HCT116 (cell line): ENCODE measurements around the gene SERPINH1. TPM values are rescaled to one million over a fixed set of nuclear protein-coding genes. Genes with fewer than 3 reads are reported as not detected.

Experiments
- ATAC-seq: fragments of 200-7000 bp; cut with Tn5 transposase; 2 replicates; pipeline ENCODE4 v1.9.1; 2020; ENCODE audit warnings: mild to moderate bottlenecking, moderate library complexity
- BruUV-seq: library from RNA; stranded (reverse); fragments of 400-500 nt; replicated peaks from 2 replicates; lab custom pipeline; 2021; lab: Mats Ljungman, UMichigan
- CTCF ChIA-PET: fragments of 300-600 bp; sonication (Branson Sonifier 250); formaldehyde crosslinking; loops from one replicate; lab custom pipeline; 2021; ENCODE audit warnings: antibody characterized with exemption; lab: Charles Lee
- POLR2A ChIA-PET: fragments of 300-600, 350-600 bp; sonication (Branson Sonifier 250); formaldehyde crosslinking; loops from one replicate; lab custom pipeline; 2021; ENCODE audit warnings: antibody characterized with exemption; lab: Charles Lee
- RAD21 ChIA-PET, 2 experiments: fragments of 300-600 bp; sonication (Branson Sonifier 250); formaldehyde crosslinking; loops; one replicate each; lab custom pipeline; 2023; ENCODE audit warnings: low total read pairs in 2 of 2; ENCODE audit not compliant: uncharacterized antibody in 2 of 2, unreplicated experiment in 2 of 2, low non-redundant PET in 1 of 2; lab: Charles Lee
- DNase-seq: peaks from one replicate; pipeline ENCODE4 v3.0.0-alpha.2; 2010; ENCODE audit warnings: low read depth, low spot score
- H2AFZ ChIP-seq: fragments of 200-600 bp; shearing (Covaris generic), sonication (generic); 2 replicates; pipeline ENCODE4 v1.6.1; 2017; ENCODE audit warnings: low read depth, mixed run types, mixed read lengths, antibody characterized with exemption, low read length; ENCODE audit not compliant: poor library complexity, severe bottlenecking
- H3K27ac ChIP-seq: 2 replicates; pipeline ENCODE4 v1.5.1; 2012; ENCODE audit warnings: low read depth, low read length
- H3K27me3 ChIP-seq: fragments of 200-600 bp; sonication (generic); 2 replicates; pipeline ENCODE4 v1.6.1; 2016; ENCODE audit warnings: mixed run types, low read length, mixed read lengths; ENCODE audit not compliant: insufficient read depth
- H3K36me3 ChIP-seq, 2 experiments: fragments of 200-500 bp in 1 of 2; fragments of 200-600 bp in 1 of 2; sonication (Bioruptor generic) in 1 of 2; sonication (generic) in 1 of 2; 2 replicates each; pipeline versions ENCODE4 v1.5.1 to v1.6.1; 2014 to 2016; ENCODE audit warnings: low read length in 2 of 2, inconsistent platforms in 1 of 2, mixed read lengths in 1 of 2, mixed run types in 1 of 2; ENCODE audit not compliant: insufficient read depth in 2 of 2, control insufficient read depth in 1 of 2
- H3K4me1 ChIP-seq, 2 experiments: fragments of 200-600 bp in 1 of 2; sonication (generic) in 1 of 2; 2 replicates each; pipeline versions ENCODE4 v1.5.1 to v1.6.1; 2012 to 2017; ENCODE audit warnings: low read length in 2 of 2, inconsistent platforms in 1 of 2, mild to moderate bottlenecking in 1 of 2, mixed read lengths in 1 of 2, mixed run types in 1 of 2, moderate library complexity in 1 of 2; ENCODE audit not compliant: insufficient read depth in 2 of 2, control insufficient read depth in 1 of 2
- H3K4me2 ChIP-seq: fragments of 200-600 bp; sonication (generic); 2 replicates; pipeline ENCODE4 v1.6.1; 2017; ENCODE audit warnings: mixed run types, low read length, mixed read lengths
- H3K4me3 ChIP-seq, 2 experiments: fragments of 200-600 bp in 1 of 2; sonication (generic) in 1 of 2; replicated peaks in 1 of 2; 2 replicates each; pipeline ENCODE4 v1.5.1; 2011 to 2016; ENCODE audit warnings: low read length in 2 of 2, control low read depth in 1 of 2, low read depth in 1 of 2, mild to moderate bottlenecking in 1 of 2, mixed read lengths in 1 of 2, mixed run types in 1 of 2
- H3K79me2 ChIP-seq: fragments of 200-600 bp; sonication (generic); 2 replicates; pipeline ENCODE4 v1.6.1; 2017; ENCODE audit warnings: mild to moderate bottlenecking, mixed run types, low read length, moderate library complexity, mixed read lengths; ENCODE audit not compliant: insufficient read depth
- H3K9ac ChIP-seq: fragments of 200-600 bp; sonication (generic); 2 replicates; pipeline ENCODE4 v1.6.1; 2016; ENCODE audit warnings: low read length, mixed read lengths
- H3K9me2 ChIP-seq: fragments of 200-600 bp; sonication (generic), shearing (Covaris generic); 2 replicates; pipeline ENCODE4 v1.6.1; 2017; ENCODE audit warnings: mixed run types, mild to moderate bottlenecking, moderate library complexity; ENCODE audit not compliant: insufficient read depth
- H3K9me3 ChIP-seq, 2 experiments: fragments of 200-500 bp in 1 of 2; fragments of 200-600 bp in 1 of 2; sonication (Bioruptor generic) in 1 of 2; sonication (generic) in 1 of 2; 2 replicates each; pipeline ENCODE4 v1.6.1; 2014 to 2017; ENCODE audit warnings: low read length in 2 of 2, mixed read lengths in 2 of 2, inconsistent platforms in 1 of 2, low read depth in 1 of 2, mild to moderate bottlenecking in 1 of 2, mixed run types in 1 of 2, moderate library complexity in 1 of 2; ENCODE audit not compliant: control insufficient read depth in 1 of 2, insufficient read depth in 1 of 2
- H4K20me1 ChIP-seq: fragments of 200-600 bp; sonication (generic), shearing (Covaris generic); 2 replicates; pipeline ENCODE4 v1.6.1; 2017; ENCODE audit warnings: mixed run types, mild to moderate bottlenecking, moderate library complexity; ENCODE audit not compliant: insufficient read depth
- CEBPB ChIP-seq: IDR thresholded peaks from 2 replicates; pipeline ENCODE4 v1.6.1; 2012; ENCODE audit warnings: low read depth
- EGR1 ChIP-seq: IDR thresholded peaks from 2 replicates; pipeline ENCODE4 v1.6.1; 2012; ENCODE audit warnings: low read depth
- ELF1 ChIP-seq: IDR thresholded peaks from 2 replicates; pipeline ENCODE4 v1.6.1; 2012; ENCODE audit warnings: low read depth, borderline replicate concordance
- EZH2 ChIP-seq: fragments of 200-600 bp; sonication (generic); IDR thresholded peaks from 2 replicates; pipeline ENCODE4 v1.6.1; 2017; ENCODE audit warnings: antibody characterized with exemption, mixed run types
- EZH2phosphoT487 ChIP-seq: fragments of 200-600 bp; IDR thresholded peaks from 2 replicates; pipeline ENCODE4 v1.6.1; 2018; ENCODE audit warnings: antibody characterized with exemption, borderline replicate concordance
- POLR2A ChIP-seq: IDR thresholded peaks from 2 replicates; pipeline ENCODE4 v1.7.0; 2011; ENCODE audit warnings: borderline replicate concordance; ENCODE audit not compliant: insufficient read depth, insufficient read length; ENCODE audit errors: extremely low read depth
- POLR2AphosphoS5 ChIP-seq: IDR thresholded peaks from 2 replicates; pipeline ENCODE4 v1.6.1; 2011; ENCODE audit warnings: mild to moderate bottlenecking, low read depth, low read length, moderate library complexity
- SRF ChIP-seq: IDR thresholded peaks from 2 replicates; pipeline ENCODE4 v1.6.1; 2012; ENCODE audit warnings: low read depth
- TCF7L2 ChIP-seq: IDR thresholded peaks from 2 replicates; pipeline ENCODE4 v1.7.0; 2011; ENCODE audit warnings: borderline replicate concordance, inconsistent platforms; ENCODE audit not compliant: insufficient read depth, insufficient read length; ENCODE audit errors: extremely low read depth
- ZNF274 ChIP-seq: fragments of 200-500 bp; sonication (Bioruptor generic); IDR thresholded peaks from 2 replicates; pipeline ENCODE4 v1.6.1; 2014; ENCODE audit warnings: mild to moderate bottlenecking, low read depth, low read length, inconsistent platforms
- intact Hi-C: fragments of 100-400 bp; cut with micrococcal nuclease; formaldehyde crosslinking; loops from 2 replicates; pipeline ENCODE4 v1.10.0; 2022
- total RNA-seq: library from RNA; stranded (reverse); gene quantifications from one replicate; pipeline ENCODE4 v1.2.1, GENCODE V29; 2021; ENCODE audit not compliant: unreplicated experiment
- TF ChIP-seq, protein P1 (sequence below): IDR thresholded peaks from 2 replicates; pipeline ENCODE4 v1.6.1; 2012; ENCODE audit warnings: low read depth
- TF ChIP-seq, protein P2 (sequence below): IDR thresholded peaks from 2 replicates; pipeline ENCODE4 v1.6.1; 2011; ENCODE audit warnings: mild to moderate bottlenecking, low read length, moderate library complexity; ENCODE audit not compliant: insufficient replicate concordance; ENCODE audit errors: extremely low read depth
- TF ChIP-seq, protein P3 (sequence below), 3 experiments: fragments of 200-600 bp in 1 of 3; sonication (generic) in 1 of 3; IDR thresholded peaks in 2 of 3; conservative IDR thresholded peaks in 1 of 3; 2 replicates each; pipeline ENCODE4 v1.5.1; 2012 to 2017; ENCODE audit warnings: low read depth in 2 of 3, low read length in 2 of 3, antibody characterized with exemption in 1 of 3, borderline replicate concordance in 1 of 3, control low read depth in 1 of 3, mild to moderate bottlenecking in 1 of 3, mixed read lengths in 1 of 3, mixed run types in 1 of 3, moderate library complexity in 1 of 3; ENCODE audit not compliant: insufficient read depth in 1 of 3
- TF ChIP-seq, protein P4 (sequence below): IDR thresholded peaks from 2 replicates; pipeline ENCODE4 v1.6.1; 2012

The SERPINH1 gene
- total RNA-seq, 1 experiment from 2014 or later: 84.9 TPM

DNA sequence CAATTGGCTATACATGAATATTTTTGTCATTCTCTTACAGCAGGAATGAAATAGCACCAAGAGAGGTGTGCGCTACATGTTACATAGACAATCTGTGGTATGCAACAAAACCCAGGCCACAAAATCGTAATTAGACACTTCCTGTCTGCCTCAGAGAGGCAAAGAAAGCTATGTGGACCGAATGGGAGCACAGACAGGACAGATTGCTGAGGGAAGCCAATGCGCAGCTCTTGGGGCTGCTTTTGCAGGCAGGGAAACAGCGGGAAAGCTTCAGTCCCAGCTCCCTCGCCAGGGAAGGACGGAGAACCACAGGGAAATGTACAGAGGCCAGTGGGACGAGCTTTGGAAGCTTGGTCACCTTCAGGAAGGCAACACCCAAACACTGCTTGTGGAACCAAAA is 40.9 kb downstream of the SERPINH1 start:
- Histone ChIP-seq H4K20me1 (no peaks in the 10 kb centered on the region), H3K4me1 (no peaks in the 10 kb centered on the region; a peak in 1 of 4 replicates), H3K79me2 (no peaks in the 10 kb centered on the region), H3K9me3 (no peaks in the 10 kb centered on the region), H3K9ac (no peak overlapping the region), H3K27me3 (peaks cover 6% of the 10 kb centered on the region; the same call in 1 of the 2 replicates)
- intact Hi-C loops: no loop called here
- ATAC-seq (no peak), DNase-seq (no peak)
- BruUV-seq: no TSS peak
- no peak for TF ChIP-seq EZH2
- TF ChIP-seq, protein P1, sequence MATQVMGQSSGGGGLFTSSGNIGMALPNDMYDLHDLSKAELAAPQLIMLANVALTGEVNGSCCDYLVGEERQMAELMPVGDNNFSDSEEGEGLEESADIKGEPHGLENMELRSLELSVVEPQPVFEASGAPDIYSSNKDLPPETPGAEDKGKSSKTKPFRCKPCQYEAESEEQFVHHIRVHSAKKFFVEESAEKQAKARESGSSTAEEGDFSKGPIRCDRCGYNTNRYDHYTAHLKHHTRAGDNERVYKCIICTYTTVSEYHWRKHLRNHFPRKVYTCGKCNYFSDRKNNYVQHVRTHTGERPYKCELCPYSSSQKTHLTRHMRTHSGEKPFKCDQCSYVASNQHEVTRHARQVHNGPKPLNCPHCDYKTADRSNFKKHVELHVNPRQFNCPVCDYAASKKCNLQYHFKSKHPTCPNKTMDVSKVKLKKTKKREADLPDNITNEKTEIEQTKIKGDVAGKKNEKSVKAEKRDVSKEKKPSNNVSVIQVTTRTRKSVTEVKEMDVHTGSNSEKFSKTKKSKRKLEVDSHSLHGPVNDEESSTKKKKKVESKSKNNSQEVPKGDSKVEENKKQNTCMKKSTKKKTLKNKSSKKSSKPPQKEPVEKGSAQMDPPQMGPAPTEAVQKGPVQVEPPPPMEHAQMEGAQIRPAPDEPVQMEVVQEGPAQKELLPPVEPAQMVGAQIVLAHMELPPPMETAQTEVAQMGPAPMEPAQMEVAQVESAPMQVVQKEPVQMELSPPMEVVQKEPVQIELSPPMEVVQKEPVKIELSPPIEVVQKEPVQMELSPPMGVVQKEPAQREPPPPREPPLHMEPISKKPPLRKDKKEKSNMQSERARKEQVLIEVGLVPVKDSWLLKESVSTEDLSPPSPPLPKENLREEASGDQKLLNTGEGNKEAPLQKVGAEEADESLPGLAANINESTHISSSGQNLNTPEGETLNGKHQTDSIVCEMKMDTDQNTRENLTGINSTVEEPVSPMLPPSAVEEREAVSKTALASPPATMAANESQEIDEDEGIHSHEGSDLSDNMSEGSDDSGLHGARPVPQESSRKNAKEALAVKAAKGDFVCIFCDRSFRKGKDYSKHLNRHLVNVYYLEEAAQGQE: no peak
- no peak for TF ChIP-seq ELF1
- TF ChIP-seq EZH2phosphoT487: no peak
- no peak for TF ChIP-seq POLR2AphosphoS5
- no peak for TF ChIP-seq EGR1
- TF ChIP-seq, protein P2, sequence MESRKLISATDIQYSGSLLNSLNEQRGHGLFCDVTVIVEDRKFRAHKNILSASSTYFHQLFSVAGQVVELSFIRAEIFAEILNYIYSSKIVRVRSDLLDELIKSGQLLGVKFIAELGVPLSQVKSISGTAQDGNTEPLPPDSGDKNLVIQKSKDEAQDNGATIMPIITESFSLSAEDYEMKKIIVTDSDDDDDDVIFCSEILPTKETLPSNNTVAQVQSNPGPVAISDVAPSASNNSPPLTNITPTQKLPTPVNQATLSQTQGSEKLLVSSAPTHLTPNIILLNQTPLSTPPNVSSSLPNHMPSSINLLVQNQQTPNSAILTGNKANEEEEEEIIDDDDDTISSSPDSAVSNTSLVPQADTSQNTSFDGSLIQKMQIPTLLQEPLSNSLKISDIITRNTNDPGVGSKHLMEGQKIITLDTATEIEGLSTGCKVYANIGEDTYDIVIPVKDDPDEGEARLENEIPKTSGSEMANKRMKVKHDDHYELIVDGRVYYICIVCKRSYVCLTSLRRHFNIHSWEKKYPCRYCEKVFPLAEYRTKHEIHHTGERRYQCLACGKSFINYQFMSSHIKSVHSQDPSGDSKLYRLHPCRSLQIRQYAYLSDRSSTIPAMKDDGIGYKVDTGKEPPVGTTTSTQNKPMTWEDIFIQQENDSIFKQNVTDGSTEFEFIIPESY: no peak
- no peak for TF ChIP-seq SRF
- no peak for TF ChIP-seq TCF7L2
- TF ChIP-seq, protein P3, sequence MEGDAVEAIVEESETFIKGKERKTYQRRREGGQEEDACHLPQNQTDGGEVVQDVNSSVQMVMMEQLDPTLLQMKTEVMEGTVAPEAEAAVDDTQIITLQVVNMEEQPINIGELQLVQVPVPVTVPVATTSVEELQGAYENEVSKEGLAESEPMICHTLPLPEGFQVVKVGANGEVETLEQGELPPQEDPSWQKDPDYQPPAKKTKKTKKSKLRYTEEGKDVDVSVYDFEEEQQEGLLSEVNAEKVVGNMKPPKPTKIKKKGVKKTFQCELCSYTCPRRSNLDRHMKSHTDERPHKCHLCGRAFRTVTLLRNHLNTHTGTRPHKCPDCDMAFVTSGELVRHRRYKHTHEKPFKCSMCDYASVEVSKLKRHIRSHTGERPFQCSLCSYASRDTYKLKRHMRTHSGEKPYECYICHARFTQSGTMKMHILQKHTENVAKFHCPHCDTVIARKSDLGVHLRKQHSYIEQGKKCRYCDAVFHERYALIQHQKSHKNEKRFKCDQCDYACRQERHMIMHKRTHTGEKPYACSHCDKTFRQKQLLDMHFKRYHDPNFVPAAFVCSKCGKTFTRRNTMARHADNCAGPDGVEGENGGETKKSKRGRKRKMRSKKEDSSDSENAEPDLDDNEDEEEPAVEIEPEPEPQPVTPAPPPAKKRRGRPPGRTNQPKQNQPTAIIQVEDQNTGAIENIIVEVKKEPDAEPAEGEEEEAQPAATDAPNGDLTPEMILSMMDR (IDR thresholded peaks at IDR 0.05 in 2 of 3, conservative IDR thresholded peaks at IDR 0.05 in 1 of 3; ENCODE audit: borderline replicate concordance in 1 of 3, insufficient read depth in 1 of 3, low read depth in 2 of 3, low read length in 2 of 3): no peak
- TF ChIP-seq ZNF274: no peak
- TF ChIP-seq, protein P4, sequence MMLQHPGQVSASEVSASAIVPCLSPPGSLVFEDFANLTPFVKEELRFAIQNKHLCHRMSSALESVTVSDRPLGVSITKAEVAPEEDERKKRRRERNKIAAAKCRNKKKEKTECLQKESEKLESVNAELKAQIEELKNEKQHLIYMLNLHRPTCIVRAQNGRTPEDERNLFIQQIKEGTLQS: no peak
- no peak for TF ChIP-seq CEBPB
- TF ChIP-seq POLR2A: no peak
- TF ChIP-seq, all 23 proteins: peak for 0
- H3K4me2 ChIP-seq: no peak overlapping the region
- no peaks in the 10 kb centered on the region for H3K36me3 ChIP-seq
- POLR2A ChIA-PET: no interaction called here
- CTCF ChIA-PET: interaction anchor here (1.4 kb wide), 1 partner anchor 12 kb away, joined by 3 read pairs; no protein-coding TSS in a partner anchor
- RAD21 ChIA-PET: no interaction called here
- H3K27ac ChIP-seq: no peak overlapping the region
- no peak overlapping the region for H3K4me3 ChIP-seq
- H3K9me2 ChIP-seq: no peaks in the 10 kb centered on the region
- H2AFZ ChIP-seq: no peak overlapping the region
